ENCODE measurements around the gene CDC37. TPM values are rescaled to one million over a fixed set of nuclear protein-coding genes. Genes with fewer than 3 reads are reported as not detected.

CDC37 gene
- total RNA-seq, 6 experiments from 2014 or later, result 222 to 280 (median 250) TPM

DNA sequence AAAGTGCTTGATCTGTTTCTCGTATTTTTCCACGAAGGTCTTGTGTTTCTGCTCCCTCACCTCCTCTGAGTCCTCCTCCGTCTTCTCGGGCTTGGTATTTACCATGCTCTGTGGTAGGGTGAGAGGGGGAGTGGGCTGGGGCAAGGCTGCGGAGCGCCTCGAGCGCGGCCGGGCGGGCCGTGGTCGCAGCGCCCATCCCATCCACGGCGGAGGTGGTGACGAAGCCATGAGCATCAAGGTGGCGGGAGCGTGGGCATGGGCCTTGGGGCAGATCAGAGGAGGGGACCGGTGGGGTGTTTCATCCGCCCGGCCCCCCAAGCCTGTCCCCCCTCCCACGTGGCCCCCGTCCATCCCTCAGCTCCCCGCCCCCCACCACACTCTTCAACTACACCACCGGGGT lies 7.9 kb downstream of the CDC37 start:
- DNase-seq, result no peak
- TF ChIP-seq, protein P1, sequence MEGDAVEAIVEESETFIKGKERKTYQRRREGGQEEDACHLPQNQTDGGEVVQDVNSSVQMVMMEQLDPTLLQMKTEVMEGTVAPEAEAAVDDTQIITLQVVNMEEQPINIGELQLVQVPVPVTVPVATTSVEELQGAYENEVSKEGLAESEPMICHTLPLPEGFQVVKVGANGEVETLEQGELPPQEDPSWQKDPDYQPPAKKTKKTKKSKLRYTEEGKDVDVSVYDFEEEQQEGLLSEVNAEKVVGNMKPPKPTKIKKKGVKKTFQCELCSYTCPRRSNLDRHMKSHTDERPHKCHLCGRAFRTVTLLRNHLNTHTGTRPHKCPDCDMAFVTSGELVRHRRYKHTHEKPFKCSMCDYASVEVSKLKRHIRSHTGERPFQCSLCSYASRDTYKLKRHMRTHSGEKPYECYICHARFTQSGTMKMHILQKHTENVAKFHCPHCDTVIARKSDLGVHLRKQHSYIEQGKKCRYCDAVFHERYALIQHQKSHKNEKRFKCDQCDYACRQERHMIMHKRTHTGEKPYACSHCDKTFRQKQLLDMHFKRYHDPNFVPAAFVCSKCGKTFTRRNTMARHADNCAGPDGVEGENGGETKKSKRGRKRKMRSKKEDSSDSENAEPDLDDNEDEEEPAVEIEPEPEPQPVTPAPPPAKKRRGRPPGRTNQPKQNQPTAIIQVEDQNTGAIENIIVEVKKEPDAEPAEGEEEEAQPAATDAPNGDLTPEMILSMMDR (IDR thresholded peaks at IDR 0.05), result no peak
- no peaks in the 10 kb centered on the region; the same call in 1 of the 2 replicates for H3K4me1 Mint-ChIP-seq (ENCODE audit: low read depth)
- H3K27ac Mint-ChIP-seq, result no peak overlapping the region
- peaks cover 3% of the 10 kb centered on the region for H3K27me3 Mint-ChIP-seq (ENCODE audit: insufficient read depth)
- H3K36me3 Mint-ChIP-seq (ENCODE audit: low read depth), result peaks cover 25% of the 10 kb centered on the region
- no peak overlapping the region for H3K4me3 Mint-ChIP-seq
- H3K9me3 Mint-ChIP-seq, result no peaks in the 10 kb centered on the region

DNA sequence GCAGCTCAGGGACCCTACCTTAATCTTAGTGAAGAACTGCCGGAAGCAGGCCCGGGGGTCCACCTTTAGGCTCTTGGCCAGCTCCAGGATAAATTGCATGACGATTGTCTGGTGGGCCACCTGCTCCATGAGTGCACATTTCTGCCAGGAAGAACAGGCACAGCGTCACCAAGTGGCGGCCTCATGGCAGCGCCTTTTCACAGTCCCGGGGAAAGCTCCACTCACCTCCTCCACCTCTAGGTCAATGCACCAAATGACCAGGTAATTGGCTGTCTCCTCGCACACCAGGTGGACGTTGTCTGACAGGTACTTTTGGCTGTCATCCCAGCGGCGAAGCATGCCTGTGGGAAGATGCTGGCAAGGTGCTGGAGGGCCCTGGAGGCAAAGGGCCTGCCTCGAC lies 8.3 kb downstream of the CDC37 start:
- Mint-ChIP-seq H3K27me3 (ENCODE audit: insufficient read depth) (peaks cover 3% of the 10 kb centered on the region), H3K36me3 (ENCODE audit: low read depth) (peaks cover 25% of the 10 kb centered on the region), H3K4me1 (ENCODE audit: low read depth) (no peaks in the 10 kb centered on the region; the same call in 1 of the 2 replicates), H3K4me3 (no peak overlapping the region), H3K27ac (no peak overlapping the region), H3K9me3 (no peaks in the 10 kb centered on the region)
- TF ChIP-seq, protein P1 (IDR thresholded peaks at IDR 0.05), result peak; percentile 19; the same call in 1 of the 2 replicates
- no peak for DNase-seq

DNA sequence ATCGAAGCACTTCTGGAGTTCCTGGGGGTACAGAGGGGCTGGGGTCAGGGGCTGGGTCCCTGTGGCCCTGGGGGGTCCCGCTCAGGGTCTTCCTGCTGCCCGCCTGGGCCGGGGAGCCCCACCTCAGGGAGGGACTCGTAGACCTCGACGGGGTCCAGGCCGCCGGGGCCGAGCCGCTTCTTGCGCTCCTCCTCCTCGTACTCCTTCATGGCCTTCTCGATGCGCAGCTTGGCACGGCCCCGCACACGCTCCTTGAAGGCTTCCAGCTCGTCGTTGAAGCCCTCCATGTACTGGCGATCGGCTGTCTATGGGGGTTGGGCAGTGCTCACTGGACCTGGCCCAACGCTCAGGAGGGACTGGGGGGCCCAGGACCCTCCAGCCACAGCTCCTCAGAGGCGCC lies 10.2 kb downstream of the CDC37 start:
- TF ChIP-seq, protein P1 (IDR thresholded peaks at IDR 0.05), result no peak
- Mint-ChIP-seq H3K4me1 (ENCODE audit: low read depth) (no peaks in the 10 kb centered on the region; the same call in 1 of the 2 replicates), H3K4me3 (no peak overlapping the region), H3K36me3 (ENCODE audit: low read depth) (peaks cover 25% of the 10 kb centered on the region), H3K9me3 (no peaks in the 10 kb centered on the region), H3K27me3 (ENCODE audit: insufficient read depth) (peaks cover 2% of the 10 kb centered on the region), H3K27ac (no peak overlapping the region)
- no peak for DNase-seq

DNA sequence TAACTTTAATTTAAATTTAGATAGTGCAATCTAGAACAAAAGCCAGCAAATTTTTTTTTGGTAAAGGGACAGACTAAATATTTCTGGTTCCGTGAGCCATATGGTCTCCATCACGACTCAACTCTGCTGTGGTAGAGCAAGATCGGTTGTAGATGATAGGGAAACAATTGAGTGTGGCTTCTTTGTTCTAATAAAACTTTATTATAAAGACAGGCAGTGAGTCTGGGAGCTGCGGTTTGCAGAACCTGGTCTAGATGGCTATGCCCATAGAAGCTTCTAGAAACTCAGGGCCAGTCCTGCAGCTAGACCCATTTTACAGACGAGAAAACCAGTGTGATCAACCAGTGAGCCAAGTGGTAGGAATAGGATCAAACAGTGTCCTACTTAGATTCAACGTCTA lies 11.2 kb downstream of the CDC37 start:
- no peak overlapping the region for H3K27ac Mint-ChIP-seq
- H3K4me3 Mint-ChIP-seq, result no peak overlapping the region
- TF ChIP-seq, protein P1 (IDR thresholded peaks at IDR 0.05), result no peak
- no peaks in the 10 kb centered on the region for H3K4me1 Mint-ChIP-seq (ENCODE audit: low read depth)
- H3K36me3 Mint-ChIP-seq (ENCODE audit: low read depth), result peaks cover 25% of the 10 kb centered on the region
- no peaks in the 10 kb centered on the region for H3K9me3 Mint-ChIP-seq
- H3K27me3 Mint-ChIP-seq (ENCODE audit: insufficient read depth), result no peaks in the 10 kb centered on the region; the same call in 1 of the 2 replicates
- no peak for DNase-seq

DNA sequence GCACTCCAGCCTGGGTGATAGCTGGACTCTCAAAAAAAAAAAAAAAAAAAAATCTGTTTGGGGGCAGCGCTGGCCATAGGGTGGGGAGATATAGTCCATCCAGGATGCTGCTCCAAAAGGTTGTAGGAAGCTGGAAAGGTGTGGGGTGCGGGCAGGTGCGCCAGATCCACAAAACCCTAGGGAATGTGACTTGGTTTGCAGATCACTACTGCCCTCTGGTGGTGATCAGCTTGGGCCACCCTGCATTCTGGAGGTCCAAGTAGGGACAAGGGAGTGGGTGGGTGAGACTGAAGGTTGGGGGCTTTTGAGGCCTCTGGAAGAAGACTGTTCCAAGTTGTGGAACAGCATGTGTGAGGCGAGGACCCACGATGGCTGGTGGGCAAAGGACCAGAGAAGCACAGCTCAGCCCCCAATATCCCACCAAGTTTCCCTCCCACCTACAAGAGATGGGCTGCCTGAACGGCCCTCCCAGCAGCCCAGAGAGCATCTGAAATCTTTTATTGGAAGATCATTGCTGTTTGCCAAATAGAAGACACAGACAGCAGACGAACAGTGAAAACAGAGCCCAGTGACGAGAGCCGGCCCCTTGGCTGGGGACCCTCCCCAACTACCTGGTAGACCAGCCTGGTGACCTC lies 12.6 kb downstream of the CDC37 start:
- H3K9me3 Mint-ChIP-seq, result no peaks in the 10 kb centered on the region
- no peak overlapping the region for H3K4me3 Mint-ChIP-seq
- H3K27me3 Mint-ChIP-seq (ENCODE audit: insufficient read depth), result no peaks in the 10 kb centered on the region; the same call in 1 of the 2 replicates
- H3K4me1 Mint-ChIP-seq (ENCODE audit: low read depth), result no peaks in the 10 kb centered on the region
- no peak overlapping the region for H3K27ac Mint-ChIP-seq
- TF ChIP-seq, protein P1 (IDR thresholded peaks at IDR 0.05), result peak; percentile 93
- peak; percentile 62 for DNase-seq
- peaks cover 15% of the 10 kb centered on the region for H3K36me3 Mint-ChIP-seq (ENCODE audit: low read depth)
